GM12865 (cell line): ENCODE results near the gene CACNA1I.

Experiments
- DNase-seq: peaks from one replicate; pipeline ENCODE4 v3.0.0; 2010; ENCODE audit warnings: low read depth
- H3K4me3 ChIP-seq: 2 replicates; pipeline ENCODE4 v1.5.1; 2011; ENCODE audit warnings: mild to moderate bottlenecking, low read depth, low read length, control low read depth
- CTCF ChIP-seq: IDR thresholded peaks from 2 replicates; pipeline ENCODE4 v1.5.1; 2011; ENCODE audit warnings: low read length, control low read depth, low read depth, inconsistent platforms; ENCODE audit not compliant: insufficient read depth; ENCODE audit errors: missing control alignments

Gene CACNA1I

GRCh38 chr22:39645532-39645931 is 75.0 kb downstream of the CACNA1I start:
- no peak for DNase-seq
- no peak for TF ChIP-seq CTCF
- no peak overlapping the region for H3K4me3 ChIP-seq

GRCh38 chr22:39646398-39647063 is 76.0 kb downstream of the CACNA1I start:
- no peak for TF ChIP-seq CTCF
- no peak overlapping the region for H3K4me3 ChIP-seq
- no peak for DNase-seq

- H3K4me3 ChIP-seq, result no peak overlapping the region
- no peak for DNase-seq
- no peak for TF ChIP-seq CTCF
Observed at GRCh38 chr22:39647836-39648629, 77.5 kb downstream of the CACNA1I start.

GRCh38 chr22:39648630-39648950 is 78.0 kb downstream of the CACNA1I start:
- DNase-seq, result no peak
- no peak overlapping the region for H3K4me3 ChIP-seq
- no peak for TF ChIP-seq CTCF

- TF ChIP-seq CTCF, result no peak
- no peak for DNase-seq
- no peak overlapping the region for H3K4me3 ChIP-seq
Observed at GRCh38 chr22:39649500-39650089, 79.0 kb downstream of the CACNA1I start.

GRCh38 chr22:39651053-39651996 is 80.8 kb downstream of the CACNA1I start:
- H3K4me3 ChIP-seq, result no peak overlapping the region
- no peak for TF ChIP-seq CTCF
- DNase-seq, result no peak
